ENCODE results near the gene ADIPOR2. TPM values are rescaled to one million over a fixed set of nuclear protein-coding genes. Genes with fewer than 3 reads are reported as not detected.

The ADIPOR2 gene, protein sequence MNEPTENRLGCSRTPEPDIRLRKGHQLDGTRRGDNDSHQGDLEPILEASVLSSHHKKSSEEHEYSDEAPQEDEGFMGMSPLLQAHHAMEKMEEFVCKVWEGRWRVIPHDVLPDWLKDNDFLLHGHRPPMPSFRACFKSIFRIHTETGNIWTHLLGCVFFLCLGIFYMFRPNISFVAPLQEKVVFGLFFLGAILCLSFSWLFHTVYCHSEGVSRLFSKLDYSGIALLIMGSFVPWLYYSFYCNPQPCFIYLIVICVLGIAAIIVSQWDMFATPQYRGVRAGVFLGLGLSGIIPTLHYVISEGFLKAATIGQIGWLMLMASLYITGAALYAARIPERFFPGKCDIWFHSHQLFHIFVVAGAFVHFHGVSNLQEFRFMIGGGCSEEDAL
- 45.5 and 63.9 TPM in 2 replicates for total RNA-seq

DNA sequence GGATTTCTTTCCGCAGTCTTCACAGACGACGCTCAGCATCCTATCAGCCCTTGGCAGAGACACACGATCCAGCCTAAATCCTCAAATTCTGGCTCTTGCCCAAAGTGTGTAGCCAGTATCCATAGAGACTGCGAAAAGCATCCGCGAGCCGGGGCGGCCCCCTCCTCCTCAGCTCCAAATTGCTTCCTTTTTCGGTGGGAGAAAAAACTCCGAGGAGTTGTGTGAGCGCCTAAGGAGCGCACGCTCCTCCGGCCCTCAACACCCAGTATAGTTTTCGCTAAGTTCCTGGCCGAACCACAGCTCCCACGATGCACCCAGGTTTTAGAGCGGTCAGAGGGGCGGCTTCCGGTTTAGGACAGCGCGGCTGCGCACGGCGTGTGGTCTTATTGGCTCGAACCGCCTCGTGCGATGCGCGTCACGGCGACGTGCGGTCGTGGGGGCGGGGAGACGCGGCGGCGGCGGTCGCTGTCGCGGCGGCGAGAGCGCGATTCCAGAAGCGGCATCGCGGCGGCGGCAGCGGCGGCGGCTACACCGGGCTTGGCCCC is at the start of gene ADIPOR2:
Gene ADIPOR2, plus strand, starts transcription at position 493 of the 545 bp plus-strand sequence. CDS start 63,274 bp downstream, outside the sequence.

DNA sequence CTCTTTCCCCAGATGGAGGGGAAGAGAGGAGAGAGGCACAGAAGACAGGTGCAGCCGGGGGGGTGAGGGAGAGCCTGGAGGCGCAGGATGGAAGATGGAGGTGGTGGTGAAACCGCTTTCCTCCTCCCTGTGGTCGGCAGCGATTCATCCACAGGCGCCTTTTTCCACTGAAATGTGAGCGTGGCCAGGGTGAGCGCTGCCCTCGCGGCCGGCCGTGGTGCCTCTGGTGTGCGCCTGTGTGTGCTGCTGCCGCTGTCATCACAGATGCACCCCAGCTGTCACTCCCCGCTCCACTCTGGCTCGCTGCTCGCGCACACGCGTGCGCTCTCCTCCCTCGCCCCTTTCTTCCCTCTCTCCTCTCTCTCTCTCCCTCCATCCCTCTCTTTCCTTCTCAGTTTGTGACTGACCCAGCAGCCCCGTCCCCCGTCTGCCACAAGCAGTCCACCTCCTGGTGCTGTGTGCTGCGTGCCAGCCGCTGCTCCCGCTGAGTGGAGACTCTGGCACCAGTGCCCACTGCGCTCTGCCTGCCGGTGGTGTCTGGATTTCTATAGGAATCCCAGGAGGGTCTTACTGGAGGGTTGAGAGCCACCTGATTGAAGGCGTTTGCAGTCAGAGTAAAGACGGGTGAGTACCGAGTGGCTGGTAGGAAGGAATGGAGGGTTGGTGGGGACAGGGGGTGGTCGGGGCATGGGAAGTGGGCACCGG is 129.5 kb downstream of the ADIPOR2 start, which contains the start of gene LRTM2:
Gene LRTM2, plus strand, starts transcription at position 375 of the 705 bp plus-strand sequence. CDS start 7,584 bp downstream, outside the sequence.

Small RNA genes lying within 50 kb of the gene (small RNA-seq; reads per million reads assigned to genes)
- gene MIR3649, result 0.35 reads per million

Other genes starting within 250 kb of the ADIPOR2 start
- gene FBXL14, start 96.5 kb upstream of the ADIPOR2 start, total RNA-seq, result 7.7 and 9.4 TPM in 2 replicates
- gene WNT5B, start 61.8 kb upstream of the ADIPOR2 start, total RNA-seq, result 0.07 and 0.53 TPM in 2 replicates
- gene LRTM2, start 129.5 kb downstream of the ADIPOR2 start, total RNA-seq, result not detected in 2 replicates
- gene CACNA2D4, start 227.6 kb downstream of the ADIPOR2 start, total RNA-seq, result 0.13 and 0.43 TPM in 2 replicates